Astrocyte of the spinal cord (primary cell): ENCODE data around the gene LAMA3.

Experiments
- DNase-seq: peaks from one replicate; pipeline ENCODE4 v3.0.0; 2011; ENCODE audit warnings: low read depth, low spot score
- H3K4me3 ChIP-seq: 2 replicates; pipeline ENCODE4 v1.5.1; 2011; ENCODE audit warnings: low read depth, mild to moderate bottlenecking, low read length, moderate library complexity
- CTCF ChIP-seq: IDR thresholded peaks from 2 replicates; pipeline ENCODE4 v1.5.1; 2012; ENCODE audit warnings: low read depth, mild to moderate bottlenecking, low read length, inconsistent platforms
- in situ Hi-C: cut with HindIII; loops from 2 replicates; pipeline ENCODE4 v1.10.0; 2017; ENCODE audit warnings: low sequenced_read_pairs

The LAMA3 gene

GRCh38 chr18:23819001-23819400, 129.7 kb downstream of the LAMA3 start:
- no peak for TF ChIP-seq CTCF
- no peak for DNase-seq
- H3K4me3 ChIP-seq, result no peak overlapping the region
- in situ Hi-C loops, result no loop called here

- TF ChIP-seq CTCF, result no peak
- DNase-seq, result peak; percentile 54
- in situ Hi-C loops, result no loop called here
- H3K4me3 ChIP-seq, result no peak overlapping the region
These were observed 133.5 kb downstream of the LAMA3 start for GRCh38 chr18:23822590-23823385.

- DNase-seq, result no peak
- H3K4me3 ChIP-seq, result no peak overlapping the region
- in situ Hi-C loops, result no loop called here
- no peak for TF ChIP-seq CTCF
These were observed 135.0 kb downstream of the LAMA3 start for GRCh38 chr18:23824240-23824639.

- in situ Hi-C loops, result no loop called here
- peak; percentile 26 for DNase-seq
- no peak overlapping the region for H3K4me3 ChIP-seq
- no peak for TF ChIP-seq CTCF
These were observed 135.4 kb downstream of the LAMA3 start for GRCh38 chr18:23824669-23825068.

- no peak for TF ChIP-seq CTCF
- peak; percentile 19 for DNase-seq
- no peak overlapping the region for H3K4me3 ChIP-seq
- in situ Hi-C loops, result no loop called here
These were observed 136.2 kb downstream of the LAMA3 start for GRCh38 chr18:23825496-23825895.

- in situ Hi-C loops, result no loop called here
- TF ChIP-seq CTCF, result no peak
- no peak overlapping the region for H3K4me3 ChIP-seq
- DNase-seq, result peak; percentile 90
These were observed 136.7 kb downstream of the LAMA3 start for GRCh38 chr18:23825978-23826405.
